ENCODE measurements around the gene FKBP9. TPM values are rescaled to one million over a fixed set of nuclear protein-coding genes. Genes with fewer than 3 reads are reported as not detected.

FKBP9 gene
- total RNA-seq, 1 donor from 2014 or later: 120 TPM

DNA sequence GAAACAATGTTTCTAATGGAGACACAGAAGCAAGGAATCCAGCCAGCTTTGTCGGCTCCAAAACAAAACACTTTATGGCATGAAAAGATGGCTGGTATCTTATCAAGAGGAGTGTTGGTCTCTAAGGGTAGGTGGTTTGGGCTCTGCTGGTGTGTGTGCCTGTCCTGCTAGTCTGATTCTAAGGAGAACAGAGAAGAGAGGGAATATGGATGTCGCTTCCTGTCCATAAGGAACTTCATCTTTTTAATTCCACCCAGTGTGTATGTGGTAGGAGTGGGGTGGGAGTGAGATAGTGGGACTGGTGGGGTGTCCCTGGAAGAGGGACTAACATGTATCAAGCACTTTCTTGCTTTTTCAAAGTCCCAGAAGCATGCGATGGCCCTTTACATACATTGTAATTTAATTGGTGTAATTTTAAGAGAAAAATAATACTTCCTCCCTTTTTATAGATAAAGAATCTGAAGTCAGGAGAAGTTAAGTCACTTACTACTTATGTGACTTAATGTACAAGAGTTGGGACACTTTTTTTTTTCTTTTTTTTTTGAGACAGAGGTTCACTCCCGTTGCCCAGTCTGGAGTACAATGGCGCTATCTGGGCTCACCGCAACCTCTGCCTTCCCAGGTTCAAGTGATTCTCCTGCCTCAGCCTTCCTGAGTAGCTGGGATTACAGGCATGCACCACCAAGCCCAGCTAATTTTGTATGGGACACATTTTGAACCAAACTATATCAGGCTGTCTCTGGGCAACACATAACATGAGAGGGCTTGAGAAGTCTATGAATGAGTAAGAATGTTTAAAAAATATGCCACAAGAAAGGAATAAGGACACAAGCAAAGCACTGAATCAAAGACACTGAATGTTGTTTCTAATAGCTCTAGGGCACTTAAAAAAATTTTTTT lies 86.5 kb downstream of the FKBP9 start:
- intact Hi-C loops (cut with DNase I): loop anchor here (10.0 kb wide), 1 partner anchor 99 kb away; no protein-coding TSS in a partner anchor
- ATAC-seq (ENCODE audit: poor library complexity) (peak; percentile 15), DNase-seq (no peak)

DNA sequence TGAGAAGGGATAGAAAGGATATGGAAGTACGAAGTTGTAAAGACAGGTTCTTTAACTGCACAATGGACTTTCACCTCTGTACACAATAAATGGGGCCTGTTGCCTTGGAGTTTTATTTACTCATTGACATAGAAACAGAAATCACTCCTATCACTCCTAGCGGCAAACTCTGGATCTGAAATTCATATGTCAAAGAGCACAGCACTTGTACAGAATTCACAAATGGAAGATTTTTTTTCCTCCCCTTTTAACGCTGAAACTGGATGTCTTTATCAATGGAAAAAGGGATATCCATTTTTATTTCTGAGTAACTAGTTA lies 87.1 kb downstream of the FKBP9 start:
- ATAC-seq (ENCODE audit: poor library complexity): peak; percentile 69
- intact Hi-C loops (cut with DNase I): loop anchor here (10.0 kb wide), 1 partner anchor 100 kb away; no protein-coding TSS in a partner anchor
- no peak for DNase-seq

DNA sequence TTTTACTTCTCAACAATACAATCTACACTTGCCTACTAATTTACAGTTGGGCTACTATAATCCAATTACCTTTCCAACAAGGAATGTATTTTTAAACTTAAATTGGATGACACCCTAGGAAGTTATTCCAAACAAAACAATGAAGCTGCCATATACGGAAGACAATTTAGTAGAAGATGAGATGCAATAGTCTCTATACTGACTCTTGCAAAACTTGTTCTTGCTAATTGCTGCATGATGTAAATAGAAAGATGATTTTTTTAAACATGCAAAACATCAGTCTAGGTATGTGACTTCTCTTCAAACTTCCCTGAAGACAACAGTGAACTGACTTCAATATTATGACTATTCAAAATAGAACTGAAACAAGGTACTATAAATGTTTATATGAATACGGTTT lies 87.7 kb downstream of the FKBP9 start:
- no peak for DNase-seq
- no peak for ATAC-seq (ENCODE audit: poor library complexity)
- intact Hi-C loops (cut with DNase I): loop anchor here (10.0 kb wide), 1 partner anchor 100 kb away; no protein-coding TSS in a partner anchor

DNA sequence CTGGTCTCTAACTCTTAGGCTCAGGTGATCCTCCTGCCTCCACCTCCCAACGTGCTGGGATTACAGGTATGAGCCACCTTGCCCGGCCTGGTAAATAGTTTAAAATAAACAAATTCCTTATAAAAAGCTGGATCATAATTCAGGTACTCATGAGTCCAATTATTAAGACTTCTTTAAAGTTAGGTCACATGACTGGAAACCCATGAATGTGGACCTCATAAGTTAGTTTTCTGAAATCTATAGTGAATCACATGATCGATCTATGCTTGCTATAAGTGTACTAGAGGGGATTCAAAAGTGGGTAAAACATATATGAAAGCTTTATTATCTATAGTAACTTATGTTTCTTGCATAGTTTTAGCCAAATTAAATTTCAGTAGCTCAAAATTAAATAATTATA lies 91.0 kb downstream of the FKBP9 start:
- DNase-seq (no peak), ATAC-seq (ENCODE audit: poor library complexity) (no peak)
- intact Hi-C loops (cut with DNase I): loop anchor here (10.0 kb wide), 1 partner anchor 103 kb away; no protein-coding TSS in a partner anchor

DNA sequence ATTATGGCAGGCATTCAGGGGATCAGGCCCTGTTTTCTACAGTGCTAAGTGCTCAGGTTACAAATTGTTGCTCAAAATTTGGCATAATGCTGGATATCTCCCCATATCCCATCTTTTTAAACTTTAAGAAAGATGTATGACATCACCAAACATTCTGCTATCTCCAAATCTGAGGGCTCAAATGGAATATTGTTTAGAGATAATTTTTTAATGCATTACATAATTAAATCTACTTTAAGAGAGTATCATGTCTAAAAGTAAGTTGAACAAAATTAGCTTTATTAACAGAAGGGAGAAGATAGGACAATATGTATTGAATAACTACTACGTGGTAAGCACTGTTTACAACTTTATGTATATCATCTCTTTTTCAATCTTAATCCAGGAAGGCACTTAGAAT lies 91.5 kb downstream of the FKBP9 start:
- intact Hi-C loops (cut with DNase I): loop anchor here (10.0 kb wide), 1 partner anchor 104 kb away; no protein-coding TSS in a partner anchor
- DNase-seq: no peak
- ATAC-seq (ENCODE audit: poor library complexity): no peak

DNA sequence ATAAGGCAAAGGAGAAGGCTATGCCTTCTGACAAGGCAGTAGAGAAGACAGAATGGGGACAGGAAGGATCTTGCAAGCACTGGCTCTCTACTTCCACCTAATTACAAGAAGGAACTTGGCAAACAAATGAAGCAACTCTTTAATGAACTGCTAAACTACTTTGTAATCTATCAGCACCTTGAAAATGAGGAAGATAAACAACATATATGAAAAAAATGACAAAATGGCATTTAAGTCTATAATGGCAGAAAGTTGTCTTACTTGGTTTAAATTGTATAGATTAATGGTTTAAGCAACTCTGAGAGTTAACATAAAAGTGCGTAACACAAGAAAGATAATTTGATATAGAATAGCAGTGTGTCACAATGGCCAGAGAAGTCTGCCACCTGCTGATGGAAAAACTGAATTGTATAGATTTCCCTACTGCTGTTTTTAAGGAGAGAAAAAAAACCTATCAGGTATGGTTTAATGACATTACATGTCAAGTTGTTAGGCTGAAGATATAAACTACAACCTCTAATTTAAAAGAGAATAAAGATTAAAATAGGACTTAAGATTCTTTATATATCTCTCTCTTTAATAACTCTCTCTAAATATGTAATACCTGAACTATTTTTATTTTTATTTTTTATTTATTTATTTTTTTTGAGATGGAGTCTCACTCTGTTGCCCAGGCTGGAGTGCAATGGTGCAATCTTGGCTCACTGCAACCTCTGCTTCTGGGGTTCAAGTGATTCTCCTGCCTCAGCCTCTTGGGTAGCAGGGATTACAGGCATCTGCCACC lies 93.5 kb downstream of the FKBP9 start:
- ATAC-seq (ENCODE audit: poor library complexity) (peak; percentile 73), DNase-seq (no peak)
- intact Hi-C loops (cut with DNase I): no loop called here

DNA sequence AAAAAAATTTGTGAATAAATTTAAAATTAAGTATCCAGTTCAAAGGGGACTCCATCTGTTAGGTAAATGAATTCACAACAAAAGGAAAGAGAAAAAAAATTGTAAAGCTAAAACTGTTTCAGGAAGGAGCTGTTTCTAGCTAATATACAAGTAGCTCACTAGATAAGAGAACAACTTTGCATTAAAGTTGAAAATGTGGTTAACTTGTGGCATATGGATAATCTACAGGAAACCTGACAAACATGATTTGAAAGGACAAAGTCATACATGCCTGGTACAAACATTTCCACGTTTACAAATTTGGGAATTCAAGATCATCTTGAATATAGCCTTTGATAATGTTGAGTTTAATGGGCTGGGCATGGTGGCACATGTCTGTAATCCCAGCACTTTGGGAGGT lies 96.5 kb downstream of the FKBP9 start:
- intact Hi-C loops (cut with DNase I): no loop called here
- no peak for DNase-seq
- ATAC-seq (ENCODE audit: poor library complexity): no peak

DNA sequence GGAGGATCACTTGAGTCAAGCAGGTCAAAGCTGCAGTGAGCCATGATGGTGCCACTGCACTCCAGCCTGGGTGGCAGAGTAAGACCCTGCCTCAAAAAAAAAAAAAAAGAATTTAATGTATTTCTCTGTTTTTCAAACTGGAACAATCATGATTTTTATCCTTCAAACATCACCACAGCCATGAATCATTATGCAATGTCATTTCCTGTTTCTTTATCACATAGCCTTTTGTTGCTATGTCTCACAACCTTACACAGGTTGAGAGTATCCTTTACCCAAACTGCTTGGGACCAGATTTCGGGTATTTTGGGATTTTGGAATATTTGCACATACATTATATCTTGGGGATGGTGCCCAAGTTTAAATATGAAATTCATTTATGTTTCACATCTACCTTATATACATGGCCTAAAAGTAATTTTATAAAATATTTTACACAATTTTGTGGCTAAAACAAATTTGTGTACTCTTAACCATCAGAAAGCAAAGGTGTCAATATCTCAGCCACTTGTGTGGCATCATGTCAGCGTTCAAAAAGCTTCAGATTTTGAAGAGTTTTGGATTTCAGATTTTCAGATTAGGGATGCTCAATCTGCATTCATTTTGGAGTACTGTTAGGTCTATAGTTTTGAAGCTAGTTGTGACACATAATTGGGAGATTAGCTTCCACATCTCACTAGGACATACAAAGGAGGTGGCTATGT lies 97.2 kb downstream of the FKBP9 start:
- no peak for DNase-seq
- ATAC-seq (ENCODE audit: poor library complexity): no peak
- intact Hi-C loops (cut with DNase I): no loop called here

DNA sequence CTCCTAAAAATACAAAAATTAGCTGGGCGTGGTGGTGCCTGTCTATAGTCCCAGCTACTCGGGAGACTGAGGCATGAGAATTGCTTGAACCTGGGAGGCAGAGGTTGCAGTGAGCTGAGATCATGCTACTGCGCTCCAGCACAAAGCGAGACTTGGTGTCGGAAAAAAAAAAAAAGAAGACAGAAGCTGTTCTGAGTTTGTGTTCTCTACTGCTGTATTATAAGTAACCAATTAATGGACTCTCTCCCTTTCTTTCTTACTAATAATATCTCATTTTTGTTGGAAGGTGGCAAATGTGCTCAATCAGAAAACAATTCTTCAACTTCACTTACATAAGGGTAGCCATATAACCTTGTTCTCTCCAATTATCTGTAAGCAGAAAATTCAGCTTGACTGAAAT lies 97.9 kb downstream of the FKBP9 start:
- no peak for ATAC-seq (ENCODE audit: poor library complexity)
- intact Hi-C loops (cut with DNase I): no loop called here

More for the DNA sequence above, 97.9 kb downstream of the FKBP9 start:
- DNase-seq: no peak

Other genes with a start within 250 kb of the FKBP9 start
- 25.1 TPM for gene KBTBD2, start 65.7 kb upstream of the FKBP9 start, total RNA-seq
- 21.6 TPM for gene NT5C3A, start 105.3 kb downstream of the FKBP9 start, total RNA-seq
- gene RP9, start 152.0 kb downstream of the FKBP9 start, total RNA-seq: 20.1 TPM
- gene BBS9, start 172.1 kb downstream of the FKBP9 start, total RNA-seq: 8.7 TPM

Data from Right ventricle myocardium superior (tissue), 1 donor.